Astrocyte (in vitro differentiated cells and primary cell): Measurements from ENCODE around the gene METTL16.

Source experiments
- CTCF ChIP-seq: IDR thresholded peaks from 2 replicates; pipeline ENCODE4 v1.5.1; 2011; ENCODE audit warnings: low read depth, mild to moderate bottlenecking, inconsistent platforms, low read length, moderate library complexity; ENCODE audit not compliant: insufficient read depth
- EZH2 ChIP-seq: IDR thresholded peaks from 2 replicates; pipeline ENCODE4 v1.6.1; 2012; ENCODE audit warnings: mild to moderate bottlenecking, low read length, inconsistent platforms; ENCODE audit not compliant: insufficient read depth

DNA sequence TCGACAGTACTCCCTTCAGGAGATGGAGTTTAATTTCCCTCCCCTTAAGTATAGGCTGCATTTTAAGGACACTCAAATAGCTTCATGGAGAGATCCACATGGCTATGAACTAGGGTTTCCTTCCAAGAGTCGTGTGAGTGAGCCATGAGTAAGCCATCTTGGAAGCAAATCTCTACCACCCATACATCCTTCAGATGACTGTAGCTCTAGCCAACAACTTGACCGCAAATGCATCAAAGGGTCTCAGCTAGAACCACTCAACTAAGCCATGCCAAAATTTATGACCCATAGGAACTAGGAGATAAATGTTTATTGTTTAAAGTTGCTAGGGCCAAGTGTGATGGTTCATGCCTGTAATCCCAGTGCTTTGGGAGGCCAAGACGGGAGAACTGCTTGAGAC lies 43.4 kb downstream of the METTL16 start:
- no peak for TF ChIP-seq CTCF
- no peak for TF ChIP-seq EZH2
